Measurements from ENCODE around the gene LMAN2.

LMAN2 gene

DNA sequence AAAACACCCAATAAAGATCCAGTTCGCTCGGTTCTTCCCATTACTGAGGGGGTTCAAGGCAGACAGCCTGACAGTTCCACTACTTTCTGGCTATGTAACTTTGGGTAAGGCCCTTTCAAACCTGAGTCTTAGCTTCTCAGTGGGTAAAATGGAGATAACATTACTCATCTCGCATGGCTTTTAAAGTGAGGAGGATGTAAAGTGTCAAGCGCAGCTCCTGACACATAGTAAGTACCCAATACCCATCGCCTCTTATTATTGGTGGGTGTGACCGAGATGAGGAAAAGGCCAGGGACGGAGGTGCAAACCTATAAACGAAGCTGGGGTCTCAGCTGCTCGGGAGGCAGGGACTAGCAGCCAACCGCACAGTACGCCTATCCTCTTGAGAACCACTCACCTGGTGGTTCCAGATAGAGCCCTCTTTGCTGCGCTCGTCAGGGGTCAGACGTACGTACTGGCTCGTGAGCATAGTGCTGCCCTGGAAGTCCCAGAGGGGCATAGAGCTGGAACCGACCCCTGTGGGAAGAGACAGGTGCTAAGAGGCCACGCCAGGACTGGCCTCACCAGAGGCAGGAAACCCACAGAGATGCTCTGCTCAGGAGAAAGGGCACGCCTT, 584 bp downstream of the LMAN2 start:
- peaks cover 11% of the 10 kb centered on the region for H3K36me3 ChIP-seq (ENCODE audit: control insufficient read depth, insufficient read depth, low read length)
- H3K27me3 ChIP-seq (replicated peaks; ENCODE audit: control insufficient read depth, insufficient read depth, low read length) = no peaks in the 10 kb centered on the region
- DNase-seq (ENCODE audit: extremely low read depth, insufficient read length) = no peak
- TF ChIP-seq, protein P1, sequence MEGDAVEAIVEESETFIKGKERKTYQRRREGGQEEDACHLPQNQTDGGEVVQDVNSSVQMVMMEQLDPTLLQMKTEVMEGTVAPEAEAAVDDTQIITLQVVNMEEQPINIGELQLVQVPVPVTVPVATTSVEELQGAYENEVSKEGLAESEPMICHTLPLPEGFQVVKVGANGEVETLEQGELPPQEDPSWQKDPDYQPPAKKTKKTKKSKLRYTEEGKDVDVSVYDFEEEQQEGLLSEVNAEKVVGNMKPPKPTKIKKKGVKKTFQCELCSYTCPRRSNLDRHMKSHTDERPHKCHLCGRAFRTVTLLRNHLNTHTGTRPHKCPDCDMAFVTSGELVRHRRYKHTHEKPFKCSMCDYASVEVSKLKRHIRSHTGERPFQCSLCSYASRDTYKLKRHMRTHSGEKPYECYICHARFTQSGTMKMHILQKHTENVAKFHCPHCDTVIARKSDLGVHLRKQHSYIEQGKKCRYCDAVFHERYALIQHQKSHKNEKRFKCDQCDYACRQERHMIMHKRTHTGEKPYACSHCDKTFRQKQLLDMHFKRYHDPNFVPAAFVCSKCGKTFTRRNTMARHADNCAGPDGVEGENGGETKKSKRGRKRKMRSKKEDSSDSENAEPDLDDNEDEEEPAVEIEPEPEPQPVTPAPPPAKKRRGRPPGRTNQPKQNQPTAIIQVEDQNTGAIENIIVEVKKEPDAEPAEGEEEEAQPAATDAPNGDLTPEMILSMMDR (IDR thresholded peaks at IDR 0.05; ENCODE audit: insufficient read depth, low read length, poor library complexity, severe bottlenecking) = no peak
- peak overlapping the region; percentile 81 for H3K4me3 ChIP-seq (replicated peaks; ENCODE audit: low read depth, low read length)

DNA sequence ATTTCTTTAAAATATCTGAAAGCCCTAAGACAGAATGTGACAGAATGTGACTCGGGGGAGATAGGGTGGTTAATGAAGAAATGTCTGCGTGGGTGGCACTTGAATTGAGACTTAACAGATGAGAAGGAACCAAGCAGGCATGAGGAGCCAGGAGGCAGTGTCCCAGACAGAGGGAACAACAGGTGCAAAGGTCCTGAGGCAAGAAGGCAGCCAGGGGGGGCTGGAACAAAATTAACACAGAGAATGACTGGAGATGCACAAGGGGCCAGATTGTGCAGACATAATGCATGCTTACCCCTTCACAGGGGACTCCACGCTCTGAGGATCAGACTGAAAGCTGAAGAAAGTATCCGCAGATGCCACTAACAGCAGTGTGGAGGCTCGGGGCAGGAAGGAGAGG, 1.7 kb downstream of the LMAN2 start:
- peak overlapping the region; percentile 81 for H3K4me3 ChIP-seq (replicated peaks; ENCODE audit: low read depth, low read length)
- TF ChIP-seq, protein P1 (IDR thresholded peaks at IDR 0.05; ENCODE audit: insufficient read depth, low read length, poor library complexity, severe bottlenecking) = no peak
- DNase-seq (ENCODE audit: extremely low read depth, insufficient read length) = no peak
- no peaks in the 10 kb centered on the region for H3K27me3 ChIP-seq (replicated peaks; ENCODE audit: control insufficient read depth, insufficient read depth, low read length)
- peaks cover 11% of the 10 kb centered on the region for H3K36me3 ChIP-seq (ENCODE audit: control insufficient read depth, insufficient read depth, low read length)

DNA sequence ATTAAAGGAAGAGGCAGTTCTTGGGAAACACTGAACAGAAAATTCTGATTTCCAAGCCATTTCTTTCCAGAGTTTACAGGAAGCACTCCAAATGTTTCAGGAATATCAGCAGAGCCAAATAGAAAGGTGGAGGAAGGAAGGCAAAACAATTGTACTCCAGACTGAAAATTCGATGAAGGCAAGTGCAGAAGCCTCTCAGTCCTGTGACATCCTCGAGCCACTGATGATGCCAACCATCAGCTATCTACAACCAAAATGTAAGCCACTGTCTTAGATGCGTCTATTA, 2.2 kb downstream of the LMAN2 start:
- Histone ChIP-seq H3K4me3 (replicated peaks; ENCODE audit: low read depth, low read length) (0 out of 2 replicates have a peak overlapping the region, but pooled peaks have one; percentile 8), H3K27me3 (replicated peaks; ENCODE audit: control insufficient read depth, insufficient read depth, low read length) (no peaks in the 10 kb centered on the region), H3K36me3 (ENCODE audit: control insufficient read depth, insufficient read depth, low read length) (peaks cover 11% of the 10 kb centered on the region)
- TF ChIP-seq, protein P1 (IDR thresholded peaks at IDR 0.05; ENCODE audit: insufficient read depth, low read length, poor library complexity, severe bottlenecking) = no peak
- DNase-seq (ENCODE audit: extremely low read depth, insufficient read length) = no peak

DNA sequence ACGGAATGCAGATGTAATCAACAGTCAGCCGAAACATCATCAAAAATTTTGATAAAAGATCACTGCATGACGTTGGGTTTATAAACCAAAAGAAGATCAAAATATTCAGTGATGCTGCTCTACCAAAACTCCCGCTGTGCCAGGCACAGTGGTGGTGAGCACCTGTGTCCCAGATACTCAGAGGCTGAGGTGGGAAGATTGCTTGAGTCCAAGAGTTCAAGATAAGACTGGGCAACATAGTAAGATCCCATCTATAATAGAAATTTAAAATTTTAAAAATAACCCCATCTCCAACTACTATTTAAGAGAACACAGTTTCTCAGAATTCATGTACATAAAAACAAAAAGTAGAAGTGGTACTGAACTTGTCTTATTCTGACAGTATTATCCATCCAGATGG, 3.8 kb downstream of the LMAN2 start:
- DNase-seq (ENCODE audit: extremely low read depth, insufficient read length) = no peak
- TF ChIP-seq, protein P1 (IDR thresholded peaks at IDR 0.05; ENCODE audit: insufficient read depth, low read length, poor library complexity, severe bottlenecking) = no peak
- H3K36me3 ChIP-seq (ENCODE audit: control insufficient read depth, insufficient read depth, low read length) = peaks cover 15% of the 10 kb centered on the region
- H3K4me3 ChIP-seq (replicated peaks; ENCODE audit: low read depth, low read length) = no peak overlapping the region
- H3K27me3 ChIP-seq (replicated peaks; ENCODE audit: control insufficient read depth, insufficient read depth, low read length) = no peaks in the 10 kb centered on the region

DNA sequence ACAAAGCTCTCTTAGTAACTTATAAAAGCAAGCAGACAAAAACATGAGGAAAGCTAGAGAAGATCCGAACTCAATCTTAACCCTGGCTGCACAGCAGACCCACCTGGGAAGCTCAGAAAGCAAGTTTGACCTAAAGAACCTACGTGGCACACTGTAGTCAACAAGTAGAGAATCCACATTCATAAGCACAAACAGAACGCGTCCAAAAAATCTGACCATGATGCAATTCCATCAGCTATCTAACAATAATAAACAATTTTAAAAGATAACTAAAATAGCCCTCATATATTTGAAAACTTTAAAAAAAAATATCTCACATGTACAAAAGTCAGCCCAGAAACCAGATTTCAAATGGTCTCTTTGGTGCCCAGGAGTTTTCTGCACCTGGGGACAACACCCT, 4.6 kb downstream of the LMAN2 start:
- H3K27me3 ChIP-seq (replicated peaks; ENCODE audit: control insufficient read depth, insufficient read depth, low read length) = no peaks in the 10 kb centered on the region
- no peak overlapping the region for H3K4me3 ChIP-seq (replicated peaks; ENCODE audit: low read depth, low read length)
- TF ChIP-seq, protein P1 (IDR thresholded peaks at IDR 0.05; ENCODE audit: insufficient read depth, low read length, poor library complexity, severe bottlenecking) = no peak
- H3K36me3 ChIP-seq (ENCODE audit: control insufficient read depth, insufficient read depth, low read length) = peaks cover 17% of the 10 kb centered on the region
- no peak for DNase-seq (ENCODE audit: extremely low read depth, insufficient read length)

DNA sequence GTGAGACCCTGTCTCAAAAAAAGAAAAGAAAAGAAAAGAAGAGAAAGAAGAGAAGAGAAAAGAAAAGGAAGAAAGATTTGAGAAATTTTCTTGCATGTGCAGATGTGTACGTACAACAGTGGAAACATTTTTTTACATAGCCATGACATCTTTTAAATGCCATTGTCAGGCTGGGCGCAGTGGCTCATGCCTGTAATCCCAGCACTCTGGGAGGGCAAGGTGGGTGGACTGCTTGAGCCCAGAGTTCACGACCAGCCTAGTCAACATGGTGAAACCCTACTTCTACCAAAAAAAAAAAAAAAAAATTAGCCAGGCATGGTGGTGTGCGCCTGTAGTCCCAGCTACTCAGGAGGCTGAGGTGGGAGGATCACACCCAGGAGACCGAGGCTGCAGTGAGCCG, 6.6 kb downstream of the LMAN2 start:
- DNase-seq (ENCODE audit: extremely low read depth, insufficient read length) = no peak
- peaks cover 15% of the 10 kb centered on the region for H3K36me3 ChIP-seq (ENCODE audit: control insufficient read depth, insufficient read depth, low read length)
- TF ChIP-seq, protein P1 (IDR thresholded peaks at IDR 0.05; ENCODE audit: insufficient read depth, low read length, poor library complexity, severe bottlenecking) = no peak
- H3K4me3 ChIP-seq (replicated peaks; ENCODE audit: low read depth, low read length) = no peak overlapping the region
- no peaks in the 10 kb centered on the region for H3K27me3 ChIP-seq (replicated peaks; ENCODE audit: control insufficient read depth, insufficient read depth, low read length)

Data from GM06990 (cell line).